ENCODE measurements around the gene DUXB. TPM values are rescaled to one million over a fixed set of nuclear protein-coding genes. Genes with fewer than 3 reads are reported as not detected.

DUXB gene
- total RNA-seq, 1 donor from 2014 or later, result not detected

- Mint-ChIP-seq H3K4me1 (ENCODE audit: low read depth) (no peaks in the 10 kb centered on the region), H3K4me3 (ENCODE audit: unreplicated experiment) (no peak overlapping the region), H3K27ac (ENCODE audit: unreplicated experiment) (no peak overlapping the region), H3K36me3 (ENCODE audit: low read depth) (peaks cover 4% of the 10 kb centered on the region), H3K9me3 (ENCODE audit: low read depth) (peaks cover 18% of the 10 kb centered on the region), H3K27me3 (ENCODE audit: low read depth) (peaks cover 2% of the 10 kb centered on the region)
- TF ChIP-seq CTCF (IDR thresholded peaks at IDR 0.05), result no peak
- no peak for DNase-seq (ENCODE audit: low spot score)
Measured at GRCh38 chr16:75718452-75718851, 17.2 kb upstream of the DUXB start.

- no peaks in the 10 kb centered on the region for H3K36me3 Mint-ChIP-seq (ENCODE audit: low read depth)
- peaks cover 2% of the 10 kb centered on the region for H3K27me3 Mint-ChIP-seq (ENCODE audit: low read depth)
- no peak for TF ChIP-seq CTCF (IDR thresholded peaks at IDR 0.05)
- no peaks in the 10 kb centered on the region for H3K4me1 Mint-ChIP-seq (ENCODE audit: low read depth)
- H3K4me3 Mint-ChIP-seq (ENCODE audit: unreplicated experiment), result no peak overlapping the region
- H3K9me3 Mint-ChIP-seq (ENCODE audit: low read depth), result peaks cover 11% of the 10 kb centered on the region
- DNase-seq (ENCODE audit: low spot score), result no peak
- no peak overlapping the region for H3K27ac Mint-ChIP-seq (ENCODE audit: unreplicated experiment)
Measured at GRCh38 chr16:75714661-75715060, 13.4 kb upstream of the DUXB start.

GRCh38 chr16:75710344-75710743, 9.1 kb upstream of the DUXB start:
- no peaks in the 10 kb centered on the region for H3K4me1 Mint-ChIP-seq (ENCODE audit: low read depth)
- TF ChIP-seq CTCF (IDR thresholded peaks at IDR 0.05), result no peak
- DNase-seq (ENCODE audit: low spot score), result no peak
- peaks cover 8% of the 10 kb centered on the region for H3K27me3 Mint-ChIP-seq (ENCODE audit: low read depth)
- peaks cover 5% of the 10 kb centered on the region for H3K9me3 Mint-ChIP-seq (ENCODE audit: low read depth)
- no peak overlapping the region for H3K4me3 Mint-ChIP-seq (ENCODE audit: unreplicated experiment)
- H3K36me3 Mint-ChIP-seq (ENCODE audit: low read depth), result no peaks in the 10 kb centered on the region
- no peak overlapping the region for H3K27ac Mint-ChIP-seq (ENCODE audit: unreplicated experiment)

- H3K4me3 Mint-ChIP-seq (ENCODE audit: unreplicated experiment), result no peak overlapping the region
- no peak for TF ChIP-seq CTCF (IDR thresholded peaks at IDR 0.05)
- peaks cover 7% of the 10 kb centered on the region for H3K27me3 Mint-ChIP-seq (ENCODE audit: low read depth)
- no peak overlapping the region for H3K27ac Mint-ChIP-seq (ENCODE audit: unreplicated experiment)
- no peak for DNase-seq (ENCODE audit: low spot score)
- no peaks in the 10 kb centered on the region for H3K36me3 Mint-ChIP-seq (ENCODE audit: low read depth)
- H3K4me1 Mint-ChIP-seq (ENCODE audit: low read depth), result no peaks in the 10 kb centered on the region
- no peaks in the 10 kb centered on the region for H3K9me3 Mint-ChIP-seq (ENCODE audit: low read depth)
Measured at GRCh38 chr16:75703306-75703705, 2.0 kb upstream of the DUXB start.

GRCh38 chr16:75702242-75702641, 981 bp upstream of the DUXB start:
- no peak for TF ChIP-seq CTCF (IDR thresholded peaks at IDR 0.05)
- no peak for DNase-seq (ENCODE audit: low spot score)
- Mint-ChIP-seq H3K27ac (ENCODE audit: unreplicated experiment) (no peak overlapping the region), H3K36me3 (ENCODE audit: low read depth) (no peaks in the 10 kb centered on the region), H3K4me3 (ENCODE audit: unreplicated experiment) (no peak overlapping the region), H3K4me1 (ENCODE audit: low read depth) (no peaks in the 10 kb centered on the region), H3K27me3 (ENCODE audit: low read depth) (peaks cover 5% of the 10 kb centered on the region), H3K9me3 (ENCODE audit: low read depth) (no peaks in the 10 kb centered on the region)
